HCEC 1CT (cell line): ENCODE measurements around the gene LPCAT1.
"Not testable (repeated sequence)": the region's sequence is repeated elsewhere in the genome, so short reads cannot be mapped to it uniquely, and the experiment has no call there.

ENCODE experiments used
- DNase-seq: peaks from one replicate; pipeline ENCODE4 v3.0.0-alpha.2; 2017

Gene LPCAT1

DNA sequence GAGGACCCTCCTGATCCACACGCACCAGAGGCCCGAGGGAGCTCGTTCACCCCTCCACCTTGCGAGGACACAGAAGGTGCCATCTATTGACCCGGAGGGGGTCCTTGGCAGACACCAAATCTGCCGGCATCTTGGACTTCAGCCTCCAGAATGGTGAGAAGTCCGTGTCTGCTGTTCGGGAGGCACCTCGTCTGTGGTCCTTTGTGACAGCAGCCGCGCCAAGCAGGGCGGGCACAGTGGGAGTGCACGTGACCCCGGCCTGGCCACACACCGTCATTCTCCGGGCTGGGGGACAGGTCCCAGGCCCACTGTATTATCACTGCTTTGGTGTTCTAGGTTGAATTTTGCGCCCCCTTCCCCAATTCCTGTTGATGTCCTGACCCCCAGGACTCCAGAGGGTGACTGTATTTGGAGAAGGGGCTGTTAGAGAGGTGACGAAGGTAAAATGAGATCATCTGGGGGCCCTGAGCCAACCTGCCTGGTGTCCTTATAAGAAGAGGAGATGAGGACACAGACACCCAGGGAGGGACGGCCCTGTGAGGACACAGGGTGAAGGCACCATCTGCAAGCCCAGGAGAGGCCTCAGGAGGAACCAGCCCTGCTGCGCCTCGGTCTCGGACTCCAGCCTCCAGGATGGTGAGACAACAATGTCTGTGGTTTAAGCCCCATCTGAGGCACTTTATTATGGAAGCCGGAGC is 15.7 kb downstream of the LPCAT1 start:
- no peak for DNase-seq

DNA sequence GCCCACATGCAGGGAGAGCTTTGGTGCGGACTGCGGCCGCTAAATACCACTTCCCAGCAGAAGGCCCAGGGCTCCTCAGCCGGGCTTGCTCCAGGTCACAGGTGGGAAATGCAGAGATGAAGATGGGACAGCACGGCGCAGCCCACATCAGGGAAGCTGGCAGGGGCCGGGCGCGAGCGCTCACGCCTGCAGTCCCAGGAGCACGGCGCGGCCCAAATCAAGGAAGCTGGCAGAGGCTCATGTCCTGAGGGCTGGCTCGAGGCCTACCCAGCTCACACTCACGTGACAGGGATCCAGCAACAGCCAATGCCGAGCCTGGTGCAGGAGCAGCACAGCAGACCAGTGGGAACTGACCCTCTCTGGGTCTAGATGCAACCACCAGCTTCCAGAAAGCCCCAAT is 16.3 kb downstream of the LPCAT1 start:
- DNase-seq = no peak

GRCh38 chr5:1507014-1507375 is 16.8 kb downstream of the LPCAT1 start:
- DNase-seq = no peak

DNA sequence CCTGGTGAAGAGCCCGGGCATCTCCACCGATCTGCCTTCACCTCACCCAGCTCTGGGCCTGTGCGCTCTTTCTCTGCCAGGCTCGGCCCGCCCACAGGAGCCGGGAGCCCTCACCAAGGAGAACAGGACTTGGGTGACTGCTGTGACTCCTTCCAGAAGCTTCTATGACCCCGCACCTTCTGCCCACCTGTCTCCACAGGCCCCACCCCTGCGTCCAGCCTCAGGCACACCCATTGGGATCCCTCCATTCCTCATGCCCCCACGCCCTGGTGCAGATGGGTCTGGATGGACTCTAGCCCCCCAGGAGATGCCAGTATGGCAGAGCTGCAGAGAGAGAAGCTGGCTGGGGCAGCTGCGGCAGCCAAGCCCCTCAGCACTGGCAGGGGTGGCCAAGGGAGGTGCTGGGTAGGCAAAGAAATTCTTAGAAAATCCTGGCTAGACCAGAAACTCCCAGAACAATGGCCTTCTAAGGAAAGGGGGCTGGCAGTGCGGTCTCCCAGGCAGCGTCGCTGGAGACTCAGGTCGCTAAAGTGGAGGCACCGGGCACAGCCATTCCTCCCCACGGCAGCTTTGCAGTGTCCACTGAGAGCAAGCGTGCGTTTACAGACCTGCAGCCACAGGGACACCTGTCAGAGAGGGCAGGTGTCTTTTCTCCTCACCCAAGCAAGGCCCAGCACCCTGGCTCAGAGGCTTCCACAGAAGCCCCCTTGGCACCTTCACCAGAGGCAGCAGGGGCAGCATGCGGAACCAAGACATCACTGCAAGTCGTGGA is 17.3 kb downstream of the LPCAT1 start:
- no peak for DNase-seq

DNA sequence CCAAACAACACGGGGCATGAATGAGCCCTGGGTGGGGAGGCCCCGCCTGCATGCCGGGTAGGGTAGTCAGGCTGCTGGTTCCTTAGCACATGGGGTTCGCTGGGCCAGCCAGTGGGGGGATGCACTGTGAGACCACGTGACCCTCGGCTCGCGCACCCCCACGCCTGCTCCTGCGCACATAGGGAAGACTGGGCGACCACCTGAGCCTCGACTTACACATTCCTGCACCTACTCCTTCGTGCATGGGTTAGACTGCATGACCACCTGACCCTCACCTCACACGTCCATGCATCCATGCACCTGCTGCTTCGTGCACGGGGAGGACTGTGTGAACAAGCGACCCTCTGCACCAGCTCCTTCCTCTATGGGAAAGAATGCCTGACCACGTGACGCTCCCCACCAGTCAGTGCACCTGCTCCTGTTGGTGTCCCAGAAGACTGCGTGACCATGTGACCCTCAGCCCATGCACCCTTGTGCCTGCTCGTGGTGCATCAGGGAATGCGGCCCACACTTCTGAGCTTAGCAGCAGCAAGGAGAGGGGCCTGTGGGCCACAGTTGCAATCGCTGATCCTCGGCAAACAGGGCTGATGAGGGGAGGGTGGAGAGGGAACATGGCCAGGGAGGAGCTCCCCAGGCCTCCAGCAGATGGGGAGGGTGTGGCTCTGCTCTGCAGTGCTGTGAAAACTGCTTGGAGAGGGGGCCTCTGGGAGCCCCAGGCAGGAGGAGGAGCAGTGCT is 18.1 kb downstream of the LPCAT1 start:
- no peak for DNase-seq

- DNase-seq = not testable (repeated sequence)
Measured at GRCh38 chr5:1505089-1505488, 18.7 kb downstream of the LPCAT1 start.

DNA sequence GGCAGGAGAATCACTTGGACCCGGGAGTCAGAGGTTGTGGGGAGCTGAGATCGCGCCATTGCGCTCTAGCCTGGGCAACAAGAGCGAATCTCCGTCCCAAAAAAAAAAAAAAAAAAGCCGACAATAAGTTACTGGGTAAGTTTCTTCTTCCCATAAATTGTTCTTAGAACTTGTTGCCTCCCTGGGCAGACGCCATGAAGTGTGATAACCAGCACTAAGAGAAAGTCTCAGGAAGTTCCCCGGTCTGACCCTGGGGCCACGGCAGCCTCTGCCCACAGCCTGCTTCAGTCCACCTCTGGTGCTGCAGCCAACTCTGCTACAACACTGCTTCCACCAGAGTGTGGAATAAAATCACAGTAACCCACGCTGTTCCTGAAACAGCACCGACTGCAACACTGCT is 19.1 kb downstream of the LPCAT1 start:
- no peak for DNase-seq

- no peak for DNase-seq
Measured at GRCh38 chr5:1504069-1504595, 19.6 kb downstream of the LPCAT1 start.

DNA sequence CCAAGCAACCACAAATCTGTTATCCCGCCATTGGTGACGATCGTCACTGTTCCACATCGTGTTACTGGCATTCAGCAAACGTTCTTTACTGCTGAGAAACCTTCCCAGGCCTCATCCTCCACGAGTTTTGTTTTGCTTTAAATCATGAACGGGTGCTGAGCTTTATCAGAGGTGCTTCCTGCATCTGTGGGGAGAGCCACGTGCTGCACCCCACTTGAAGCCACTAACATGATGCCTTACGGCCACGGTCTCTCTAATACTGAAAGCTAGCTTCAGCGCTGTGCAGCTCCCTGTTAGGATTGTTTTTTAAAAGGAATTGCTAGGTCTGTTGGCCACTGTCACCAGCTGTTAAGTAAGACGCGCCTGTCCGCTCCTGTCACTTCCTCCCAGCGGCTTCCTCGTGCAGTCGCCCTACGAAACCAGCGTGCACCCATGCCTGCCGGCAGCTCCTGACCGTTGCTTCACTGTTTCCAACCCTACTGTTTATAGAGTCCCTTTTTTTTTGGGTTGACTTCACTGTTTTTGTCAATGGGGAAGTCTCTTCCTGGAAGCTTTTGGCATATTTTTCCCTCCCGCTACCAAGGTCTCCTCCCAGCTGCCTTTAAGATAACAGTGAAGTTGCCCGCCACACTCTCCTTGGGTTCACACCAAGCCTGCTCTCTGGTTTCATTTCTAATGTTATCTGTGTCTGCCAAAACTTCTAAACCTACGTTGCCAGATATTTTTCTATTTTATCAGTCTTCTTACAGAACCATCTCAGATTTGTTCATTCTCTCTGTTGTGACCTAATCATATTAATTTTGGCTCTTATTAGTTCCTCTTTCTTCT is 20.3 kb downstream of the LPCAT1 start:
- no peak for DNase-seq

- DNase-seq = no peak
Measured at GRCh38 chr5:1502737-1503120, 21.0 kb downstream of the LPCAT1 start.

GRCh38 chr5:1502046-1502736 is 21.6 kb downstream of the LPCAT1 start:
- no peak for DNase-seq

GRCh38 chr5:1501372-1502045 is 22.3 kb downstream of the LPCAT1 start:
- no peak for DNase-seq

DNA sequence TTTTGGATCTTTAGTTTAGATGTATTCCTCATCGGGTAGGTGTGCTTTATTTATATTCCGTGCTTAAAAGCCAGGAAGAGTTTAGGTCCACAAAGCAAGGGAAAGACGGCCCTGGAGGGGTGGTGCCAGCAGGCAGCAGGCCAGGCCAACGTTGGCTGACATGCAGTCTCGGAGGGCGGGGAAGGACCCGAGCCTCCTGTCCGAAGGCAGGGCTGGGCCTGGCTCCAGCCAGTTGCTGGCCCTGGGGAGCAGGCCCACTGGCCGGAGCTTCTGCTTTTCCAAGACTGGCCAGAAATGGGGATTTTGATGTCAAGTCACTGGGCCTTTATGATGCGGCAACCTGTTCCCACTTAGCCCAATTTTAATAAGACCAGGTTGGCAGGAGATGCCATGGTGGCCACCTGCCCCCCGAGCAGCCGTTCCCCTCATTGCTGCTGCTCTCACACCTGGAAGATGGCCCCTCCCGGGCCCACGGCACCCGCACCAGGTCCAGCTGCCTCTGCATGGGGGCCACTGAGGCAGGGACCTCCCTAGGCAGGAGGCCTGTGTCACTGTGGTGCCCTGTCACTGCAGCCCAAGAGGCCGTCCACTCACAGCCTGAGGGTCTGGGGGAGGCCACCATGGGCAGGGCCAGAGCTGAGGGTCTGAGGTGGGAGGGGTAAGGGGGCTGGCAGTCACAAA is 23.2 kb downstream of the LPCAT1 start:
- no peak for DNase-seq

- DNase-seq = no peak
Measured at GRCh38 chr5:1499851-1500250, 23.9 kb downstream of the LPCAT1 start.

- no peak for DNase-seq
Measured at GRCh38 chr5:1498623-1499416, 24.9 kb downstream of the LPCAT1 start.

GRCh38 chr5:1497795-1498622 is 25.8 kb downstream of the LPCAT1 start:
- DNase-seq = no peak

DNA sequence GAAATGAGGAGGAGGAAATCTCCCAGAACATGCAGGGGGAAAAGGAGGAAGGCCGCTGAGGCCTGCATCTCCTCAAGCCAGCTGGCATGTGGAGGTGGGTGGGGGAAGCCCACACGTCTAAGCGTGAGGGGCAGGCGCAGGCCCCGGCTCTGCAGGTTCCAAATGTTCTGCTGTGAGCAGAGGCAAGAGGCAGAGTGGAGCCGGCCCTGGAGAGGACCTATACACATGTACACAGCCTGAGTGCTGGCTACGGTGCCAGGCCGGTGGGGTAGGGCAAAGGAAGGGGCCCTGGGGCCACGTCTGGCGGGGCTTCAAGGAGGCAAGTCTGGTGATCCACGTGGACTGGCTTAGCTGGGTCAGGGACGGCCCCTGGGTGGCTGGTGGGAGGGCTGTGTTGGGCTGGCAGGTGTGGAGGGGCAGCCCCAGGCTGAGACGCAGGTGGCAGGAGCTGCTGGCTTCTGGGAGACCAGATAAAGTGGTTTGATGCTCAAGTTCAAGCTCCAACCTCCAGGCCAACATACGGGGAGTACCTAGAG is 26.4 kb downstream of the LPCAT1 start:
- DNase-seq = no peak

- DNase-seq = no peak
Measured at GRCh38 chr5:1495525-1495897, 28.2 kb downstream of the LPCAT1 start.
